ENCODE data around the gene EDEM3. TPM values are rescaled to one million over a fixed set of nuclear protein-coding genes. Genes with fewer than 3 reads are reported as not detected.

Gene EDEM3
- total RNA-seq, 1 experiment from 2014 or later = 14.0 TPM

DNA sequence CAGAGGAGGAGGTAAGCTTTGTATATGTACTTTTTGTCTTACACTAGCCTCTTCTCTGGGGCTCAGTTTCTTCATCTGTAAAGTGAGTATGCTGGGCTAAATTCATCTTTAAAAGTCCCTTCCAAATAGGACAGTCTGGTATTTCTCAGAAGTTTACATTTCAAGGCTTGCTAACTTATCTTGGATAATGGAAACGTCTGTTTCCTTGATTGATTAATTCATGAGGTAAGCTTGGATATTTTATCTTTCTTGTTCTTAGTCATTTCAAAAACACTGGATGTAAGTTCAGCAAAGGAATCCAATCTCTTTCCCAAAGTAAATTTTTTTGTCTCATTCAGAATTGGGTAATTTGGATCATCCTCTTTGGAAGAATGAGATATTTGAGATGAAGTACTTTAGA lies 111.0 kb downstream of the EDEM3 start:
- H3K9me3 Mint-ChIP-seq = no peaks in the 10 kb centered on the region
- Histone ChIP-seq H2BK20ac (ENCODE audit: low read depth, low read length, poor library complexity, severe bottlenecking) (no peak overlapping the region), H3K23ac (ENCODE audit: insufficient read length, low read depth, low read length) (no peak overlapping the region), H3K4me2 (ENCODE audit: insufficient read depth, insufficient read length, low read length) (no peak overlapping the region), H3K4ac (ENCODE audit: low read depth, low read length) (no peak overlapping the region), H3K27ac (ENCODE audit: insufficient read length, low read depth, low read length) (no peak overlapping the region), H3K23me2 (ENCODE audit: insufficient read length, low read depth, low read length, poor library complexity, severe bottlenecking) (no peaks in the 10 kb centered on the region), H3K56ac (ENCODE audit: insufficient read length, low read depth, low read length) (no peak overlapping the region), H3K9ac (ENCODE audit: extremely low read depth, insufficient read length, low read length) (no peak overlapping the region), H3T11ph (ENCODE audit: low read length) (no peak overlapping the region), H2BK12ac (ENCODE audit: insufficient read length, low read depth, low read length) (no peak overlapping the region), H2BK120ac (ENCODE audit: low read depth, low read length, poor library complexity, severe bottlenecking) (no peak overlapping the region), H3K79me1 (ENCODE audit: insufficient read depth, low read depth, low read length, poor library complexity, severe bottlenecking) (no peaks in the 10 kb centered on the region), H3K14ac (ENCODE audit: insufficient read depth, low read length) (no peak overlapping the region), H2AFZ (ENCODE audit: low read length) (no peak overlapping the region), H4K8ac (replicated peaks; ENCODE audit: insufficient read length, low read depth, low read length) (no peak overlapping the region), H4K5ac (ENCODE audit: insufficient read length, low read depth, low read length) (no peak overlapping the region), H3K18ac (ENCODE audit: insufficient read length, low read depth, low read length) (no peak overlapping the region), H3K4me1 (ENCODE audit: insufficient read depth, low read length) (no peaks in the 10 kb centered on the region), H2BK15ac (ENCODE audit: low read depth, low read length) (no peak overlapping the region), H4K20me1 (ENCODE audit: control insufficient read depth, insufficient read depth, insufficient read length) (no peaks in the 10 kb centered on the region), H3K9me3 (ENCODE audit: control insufficient read depth, low read depth, low read length) (no peaks in the 10 kb centered on the region), H3K27me3 (ENCODE audit: insufficient read depth, low read length) (no peaks in the 10 kb centered on the region), H4K91ac (ENCODE audit: insufficient read length, low read depth, low read length) (no peak overlapping the region), H3K79me2 (ENCODE audit: insufficient read depth, low read length) (no peaks in the 10 kb centered on the region), H2BK5ac (ENCODE audit: insufficient read length, low read length) (no peak overlapping the region), H2AK5ac (ENCODE audit: insufficient read length, low read length) (no peak overlapping the region)
- WGBS (ENCODE audit: extremely low coverage, insufficient read length, low lambda C conversion rate) = no CpG with 5 or more reads among the region's 1 CpG
- no peak for DNase-seq
- H3K4me1 Mint-ChIP-seq = no peaks in the 10 kb centered on the region
- no peak overlapping the region for H3K27ac Mint-ChIP-seq
- peaks cover 5% of the 10 kb centered on the region for H3K27me3 Mint-ChIP-seq (ENCODE audit: low read depth)
- H3K4me3 Mint-ChIP-seq = no peak overlapping the region
- TF ChIP-seq CTCF (conservative IDR thresholded peaks at IDR 0.05) = no peak
- H3K36me3 Mint-ChIP-seq (ENCODE audit: insufficient read depth in 1 of 3, low read depth in 3 of 3) = no peaks in the 10 kb centered on the region; a peak in 2 of 7 replicates
